GM23248 (cell line): ENCODE data around the gene TATDN3.

Experiments used
- EZH2 ChIP-seq: fragments of 200-600 bp; sonication (generic); IDR thresholded peaks from 2 replicates; pipeline ENCODE4 v1.6.1; 2018; ENCODE audit warnings: antibody characterized with exemption, mild to moderate bottlenecking; ENCODE audit not compliant: insufficient read depth, poor library complexity, severe bottlenecking
- EZH2phosphoT487 ChIP-seq: fragments of 200-600 bp; sonication (generic); IDR thresholded peaks from 2 replicates; pipeline ENCODE4 v1.6.1; 2018; ENCODE audit warnings: antibody characterized with exemption, moderate library complexity, mild to moderate bottlenecking, low read depth; ENCODE audit not compliant: insufficient read depth

DNA sequence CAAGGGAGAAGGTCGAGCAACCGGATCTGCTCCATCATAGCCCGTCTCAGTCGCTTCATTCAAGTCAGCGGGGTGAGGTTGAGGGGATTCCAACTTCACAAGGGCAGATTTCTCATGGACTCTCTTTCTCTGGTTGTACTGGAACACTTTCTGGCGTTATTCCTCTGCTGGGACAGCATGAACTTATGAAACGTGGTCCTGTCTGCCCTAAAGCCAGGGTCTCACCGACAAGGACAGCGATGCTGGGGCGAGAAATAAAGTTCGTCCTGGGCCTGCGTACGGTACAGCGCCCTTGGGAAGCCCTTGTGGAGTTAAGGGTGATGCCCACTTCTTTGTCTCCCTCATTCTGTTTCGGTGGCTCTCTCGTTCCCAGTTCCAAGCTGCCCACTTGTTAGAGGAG lies 65.1 kb downstream of the TATDN3 start:
- no peak for TF ChIP-seq EZH2
- TF ChIP-seq EZH2phosphoT487, result no peak
